GM18873 (cell line): Measurements from ENCODE around the gene FBLN5.
"Not testable (repeated sequence)": the region's sequence is repeated elsewhere in the genome, so short reads cannot be mapped to it uniquely, and the experiment has no call there.

ENCODE experiments used
- ATAC-seq: cut with Tn5 transposase; IDR thresholded peaks from one replicate; pipeline ENCODE4 v1.9.1; 2021; ENCODE audit warnings: mild to moderate bottlenecking, moderate library complexity, moderate number of reproducible peaks; ENCODE audit not compliant: unreplicated experiment, low FRiP score

Gene FBLN5

DNA sequence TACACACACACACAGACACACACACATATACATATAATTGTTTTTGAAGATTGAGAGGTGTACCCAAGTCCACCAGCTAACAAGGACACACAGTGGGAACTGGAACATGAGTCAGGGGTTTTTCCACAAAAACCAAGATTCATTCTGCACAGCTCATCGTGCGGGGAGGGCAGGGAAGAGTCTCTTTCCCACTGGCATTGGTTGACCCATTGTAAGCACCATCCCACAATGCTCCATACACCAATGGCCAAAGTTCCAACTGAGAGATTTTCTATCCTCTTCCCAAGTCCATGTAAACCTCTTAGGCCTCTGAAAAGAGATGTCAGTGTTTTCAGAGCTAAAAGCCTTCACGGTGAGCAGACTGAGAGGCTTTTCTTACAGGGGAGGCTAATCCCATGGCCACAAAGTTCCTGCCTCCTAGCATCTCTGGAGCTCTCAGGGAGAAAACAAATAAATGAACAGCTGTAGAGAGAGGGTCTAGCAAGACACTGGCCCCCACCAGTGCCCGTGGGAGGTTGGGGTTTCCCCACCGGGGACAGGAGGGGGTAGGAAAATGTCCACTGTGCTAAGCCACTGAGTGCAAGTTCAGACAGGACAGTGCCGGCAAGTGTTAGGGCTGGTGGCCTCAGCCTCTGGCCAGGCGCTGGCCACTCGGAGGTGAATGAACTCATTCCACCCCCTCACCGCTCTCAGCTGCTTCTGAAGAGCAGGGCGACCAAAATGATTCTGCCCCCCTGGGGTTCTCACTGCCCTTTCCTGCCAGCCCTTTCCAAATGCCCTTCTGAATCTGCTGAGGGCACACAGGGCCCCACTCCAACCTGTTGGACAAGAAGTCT, 58.6 kb downstream of the FBLN5 start:
- ATAC-seq: no peak

- ATAC-seq: no peak
These were observed 60.5 kb downstream of the FBLN5 start for GRCh38 chr14:91886961-91887360.

- ATAC-seq: no peak
These were observed 61.7 kb downstream of the FBLN5 start for GRCh38 chr14:91885839-91886238.

GRCh38 chr14:91885113-91885712, 62.3 kb downstream of the FBLN5 start:
- no peak for ATAC-seq

DNA sequence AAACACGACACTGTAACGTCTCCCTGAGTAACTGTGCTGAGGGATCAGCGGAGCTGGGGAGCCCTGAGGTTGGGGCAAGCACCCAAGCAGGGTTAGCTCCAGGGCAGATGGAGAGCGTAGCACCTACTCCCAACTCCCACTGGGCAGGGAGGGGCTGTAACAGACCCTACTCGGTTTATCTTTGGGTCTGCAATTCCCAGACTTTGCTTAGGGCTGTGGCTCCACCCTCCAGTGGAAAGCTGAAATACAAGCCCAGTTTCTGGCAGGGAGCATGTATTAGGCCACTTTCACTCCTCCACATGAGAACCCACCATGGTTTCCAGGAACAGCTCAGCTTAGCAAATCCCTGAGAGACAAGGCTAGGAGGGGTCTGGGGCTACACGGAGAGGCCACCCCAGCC, 62.8 kb downstream of the FBLN5 start:
- no peak for ATAC-seq

DNA sequence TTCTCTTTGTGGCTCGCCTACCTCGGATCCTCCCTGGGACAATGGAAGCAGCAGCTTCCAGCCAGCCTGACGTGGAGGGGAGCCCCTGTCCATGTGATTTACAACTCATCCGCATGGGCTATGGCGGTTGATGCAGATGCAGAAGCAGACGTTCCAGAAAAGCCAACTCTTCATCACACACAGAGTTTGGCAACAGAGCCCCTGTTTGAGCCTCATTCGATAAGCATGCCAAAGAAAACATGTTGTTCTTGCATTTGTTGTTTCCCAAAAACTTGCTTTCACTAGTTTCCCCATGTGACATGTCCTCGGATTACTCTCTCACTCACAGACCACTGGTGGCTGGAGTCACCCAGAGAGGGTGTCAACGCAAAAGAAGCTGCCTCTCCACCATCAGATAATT, 63.7 kb downstream of the FBLN5 start:
- ATAC-seq: no peak

- no peak for ATAC-seq
These were observed 64.7 kb downstream of the FBLN5 start for GRCh38 chr14:91882776-91883175.

DNA sequence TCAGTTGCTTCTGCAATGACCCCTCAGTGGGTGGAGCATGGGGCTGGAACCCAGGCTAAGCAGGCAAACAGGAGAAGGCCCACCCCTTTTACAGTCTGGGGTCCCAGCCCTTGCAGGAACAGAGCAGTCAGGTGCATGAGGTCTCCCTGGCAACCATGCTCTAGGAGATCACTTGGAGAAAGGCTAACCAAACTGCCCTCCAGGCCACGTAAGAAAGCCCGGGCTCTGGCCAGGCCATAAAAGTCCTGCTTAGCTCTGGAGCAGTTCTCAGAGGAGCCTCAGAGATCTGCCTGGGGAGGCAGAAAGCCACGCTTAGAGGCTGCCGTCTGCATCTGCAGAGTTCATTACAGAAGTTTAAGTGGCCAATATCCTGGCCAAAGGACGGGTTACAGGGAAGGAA, 65.1 kb downstream of the FBLN5 start:
- ATAC-seq: no peak

- ATAC-seq: no peak
These were observed 68.3 kb downstream of the FBLN5 start for GRCh38 chr14:91879196-91879595.

GRCh38 chr14:91878274-91878673, 69.2 kb downstream of the FBLN5 start:
- ATAC-seq: no peak

GRCh38 chr14:91877376-91877915, 70.0 kb downstream of the FBLN5 start:
- no peak for ATAC-seq

- ATAC-seq: no peak
These were observed 71.0 kb downstream of the FBLN5 start for GRCh38 chr14:91876492-91876891.

- ATAC-seq: no peak
These were observed 71.8 kb downstream of the FBLN5 start for GRCh38 chr14:91875525-91876286.

DNA sequence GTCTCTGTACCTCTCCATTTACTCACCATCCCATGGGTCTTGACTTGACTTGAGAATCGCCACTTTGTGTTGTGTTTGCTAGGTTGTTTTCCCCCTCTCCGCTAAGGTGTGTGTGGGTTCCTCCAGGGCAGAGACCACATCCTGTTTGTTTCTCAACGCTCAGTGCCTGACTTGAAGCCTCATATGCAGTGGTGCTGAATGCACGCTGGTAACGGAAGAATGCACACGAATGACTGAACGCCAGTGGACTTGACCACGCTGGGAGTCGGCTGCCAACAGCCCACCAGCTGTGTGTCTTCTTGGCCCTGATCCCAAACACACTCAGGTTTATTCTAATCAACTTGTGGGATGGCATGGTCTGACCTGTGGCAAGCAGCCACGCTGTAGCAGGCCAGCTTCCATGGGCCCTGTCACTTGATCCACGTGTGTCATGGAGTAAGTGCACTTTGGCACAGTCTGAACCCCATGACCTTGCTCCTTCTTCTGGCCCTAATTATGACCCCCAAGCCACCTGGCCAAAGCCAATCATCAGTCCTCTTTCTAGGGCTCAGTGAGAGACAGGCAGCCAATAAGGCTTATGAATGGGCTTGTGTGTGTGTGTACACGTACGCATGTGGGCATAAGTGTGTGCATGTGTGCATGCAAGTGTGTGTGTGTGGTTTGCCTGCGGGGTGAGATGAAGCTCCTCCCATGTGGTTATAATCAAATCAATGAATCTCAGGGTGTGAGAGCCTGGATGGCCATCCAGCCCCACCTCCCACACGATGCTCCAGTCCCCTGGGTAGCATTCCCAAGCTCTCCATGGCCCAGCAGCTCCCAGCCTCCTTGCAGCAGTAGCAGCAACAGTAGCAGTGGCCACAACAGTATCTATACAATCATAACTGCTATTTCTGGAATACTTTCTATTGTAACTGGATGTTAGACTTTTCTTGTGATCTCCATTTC, 73.8 kb downstream of the FBLN5 start:
- ATAC-seq: peak; percentile 60

GRCh38 chr14:91872517-91873470, 74.7 kb downstream of the FBLN5 start:
- ATAC-seq: peak; percentile 15

DNA sequence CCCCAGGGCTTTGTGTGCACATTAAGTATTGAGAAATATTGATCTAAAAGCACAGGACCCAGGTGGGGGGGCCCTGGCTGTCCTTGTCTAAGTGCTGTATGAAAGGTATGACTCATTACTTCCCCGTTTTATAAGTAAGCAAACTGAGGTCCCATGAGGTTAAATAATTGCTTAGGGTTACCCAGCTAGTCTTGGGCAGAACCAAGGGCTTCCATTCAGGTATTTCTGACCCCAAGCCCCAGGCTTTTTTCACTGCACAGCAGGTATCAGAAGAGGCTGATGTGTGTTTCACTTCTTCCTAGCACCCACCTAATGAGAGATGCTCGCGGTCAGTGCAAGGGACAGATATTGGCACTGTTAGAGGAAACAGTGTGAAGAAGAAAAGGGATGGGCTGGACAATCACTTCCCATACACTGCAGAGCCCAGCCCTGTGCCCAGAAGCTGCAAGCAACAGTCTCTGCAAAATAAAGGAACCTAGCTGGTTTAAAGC, 75.4 kb downstream of the FBLN5 start:
- ATAC-seq: peak; percentile 42

DNA sequence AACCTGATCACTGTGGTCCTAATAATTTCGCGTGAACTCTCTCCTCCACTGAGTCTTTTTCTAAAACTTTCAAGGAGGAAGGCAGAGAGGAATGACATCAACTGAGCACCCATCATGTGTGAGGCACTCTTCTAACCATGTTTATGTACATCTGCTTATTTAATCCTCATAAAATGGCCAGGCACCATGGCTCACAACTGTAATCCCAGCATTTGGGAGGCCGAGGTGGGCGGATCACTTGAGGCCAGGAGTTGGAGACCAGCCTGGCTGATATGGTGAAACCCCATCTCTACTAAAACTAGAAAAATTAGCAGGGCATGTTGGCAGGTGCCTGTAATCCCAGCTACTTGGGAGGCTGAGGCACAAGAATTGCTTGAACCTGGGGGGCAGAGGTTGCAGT, 76.1 kb downstream of the FBLN5 start:
- not testable (repeated sequence) for ATAC-seq

GRCh38 chr14:91870890-91871289, 76.6 kb downstream of the FBLN5 start:
- no peak for ATAC-seq

DNA sequence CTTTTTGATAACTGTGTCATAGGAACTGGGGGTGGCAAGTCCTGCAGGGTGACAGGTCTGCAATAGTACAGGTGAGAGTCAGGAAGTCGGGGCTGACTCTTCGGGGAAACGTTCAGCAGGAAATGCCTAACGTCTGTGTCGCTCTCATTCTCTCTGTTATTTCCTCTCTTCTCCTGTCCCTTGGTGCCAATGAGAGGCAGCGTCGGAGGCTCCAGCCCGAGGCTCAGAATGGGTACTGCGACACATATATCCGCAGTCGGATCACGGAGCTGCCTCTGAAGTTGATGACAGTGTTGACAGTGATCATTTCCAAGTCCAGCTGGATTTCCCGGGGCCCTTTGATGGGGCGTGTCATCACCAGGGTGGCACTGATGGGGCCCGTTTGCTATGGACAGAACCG, 77.5 kb downstream of the FBLN5 start:
- ATAC-seq: no peak
